ENCODE results near the gene ADCK1.

DNA sequence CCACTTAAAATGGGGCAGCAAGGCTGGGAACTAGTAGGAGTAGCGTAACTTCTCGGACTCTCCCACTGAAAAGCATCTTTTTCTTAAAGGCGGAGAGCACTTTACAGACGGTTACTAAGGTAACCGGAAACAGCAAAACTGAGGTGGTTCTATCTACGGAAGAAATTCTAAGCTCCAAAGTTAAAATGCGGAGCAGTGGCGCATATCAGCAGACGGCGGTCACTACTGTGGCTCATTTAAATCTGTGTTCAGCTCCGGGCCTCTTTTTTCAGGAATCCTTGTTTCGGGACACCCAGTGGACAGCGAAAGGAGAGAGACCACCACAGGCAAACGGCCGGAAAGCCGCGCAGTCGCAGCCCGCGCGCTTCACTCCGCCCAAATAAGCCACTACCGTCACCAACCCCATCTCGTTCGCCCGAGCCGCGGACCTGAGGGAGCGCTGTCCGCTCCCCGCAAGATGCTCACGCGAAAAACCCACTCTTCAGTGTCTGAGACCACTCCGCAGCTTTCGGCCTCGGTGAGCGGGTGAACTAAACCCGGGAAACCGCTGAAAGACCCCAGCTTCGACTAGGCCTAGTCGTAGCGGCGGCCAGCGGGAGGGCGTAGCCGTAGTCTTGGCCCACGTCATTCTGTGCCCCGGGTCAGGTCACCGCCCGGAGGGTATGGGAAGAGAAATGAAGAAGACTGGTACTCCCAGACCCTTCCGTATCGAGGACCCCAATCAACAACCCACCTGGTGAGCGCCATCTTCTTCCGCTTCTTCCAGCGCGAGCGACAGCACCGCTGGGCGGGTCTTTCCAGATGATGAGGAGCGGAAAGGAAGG, 39.3 kb upstream of the ADCK1 start, which contains the start of gene SNW1:
- TF ChIP-seq CTCF (IDR thresholded peaks at IDR 0.05): peak in 1 of 6 experiments; percentile 8
- TF ChIP-seq POLR2A (IDR thresholded peaks at IDR 0.05): peak; percentile 45 to 68

All from Peyer's patch (tissue), 4 donors.